CD14-positive monocyte (primary cell): ENCODE data around the gene HNRNPLL. TPM values are rescaled to one million over a fixed set of nuclear protein-coding genes. Genes with fewer than 3 reads are reported as not detected.

Source experiments
- DNase-seq, 3 donors: peaks; one replicate each; pipeline ENCODE4 v3.0.0-alpha.2; 2011 to 2022
- H2AFZ ChIP-seq: 2 replicates; pipeline ENCODE4 v1.6.0; 2012; ENCODE audit warnings: mild to moderate bottlenecking, low read depth, low read length, inconsistent platforms; ENCODE audit not compliant: insufficient read depth, poor library complexity, severe bottlenecking
- H3K27ac ChIP-seq, 2 donors: 1 replicate in 1 of 2; 2 replicates in 1 of 2; pipeline ENCODE4 v1.5.1; 2012 to 2013; ENCODE audit warnings: low read length in 2 of 2, control low read depth in 1 of 2, inconsistent platforms in 1 of 2, low read depth in 1 of 2, mild to moderate bottlenecking in 1 of 2
- H3K27me3 ChIP-seq, 2 donors: one replicate each; pipeline versions ENCODE4 v1.6.0 to v1.6.1; 2011 to 2013; ENCODE audit warnings: low read length in 2 of 2; ENCODE audit not compliant: control insufficient read depth in 2 of 2, insufficient read depth in 2 of 2
- H3K36me3 ChIP-seq, 2 donors: replicated peaks in 1 of 2; 1 replicate in 1 of 2; 2 replicates in 1 of 2; pipeline versions ENCODE4 v1.5.1 to v1.6.1; 2012 to 2013; ENCODE audit warnings: low read length in 2 of 2, control low read depth in 1 of 2, inconsistent platforms in 1 of 2, mild to moderate bottlenecking in 1 of 2; ENCODE audit not compliant: insufficient read depth in 2 of 2, control insufficient read depth in 1 of 2
- H3K4me1 ChIP-seq, 2 donors: 1 replicate in 1 of 2; 2 replicates in 1 of 2; pipeline versions ENCODE4 v1.5.1 to v1.6.1; 2012 to 2013; ENCODE audit warnings: low read length in 2 of 2, control low read depth in 1 of 2, inconsistent platforms in 1 of 2, mild to moderate bottlenecking in 1 of 2, moderate library complexity in 1 of 2; ENCODE audit not compliant: insufficient read depth in 2 of 2, control insufficient read depth in 1 of 2
- H3K4me2 ChIP-seq: replicated peaks from 2 replicates; pipeline ENCODE3; 2012; ENCODE audit warnings: low read length, moderate library complexity, mild to moderate bottlenecking; ENCODE audit not compliant: poor library complexity, severe bottlenecking; ENCODE audit errors: extremely low read depth
- H3K4me3 ChIP-seq, 3 experiments: fragments of 200-600 bp in 1 of 3; sonication (generic) in 1 of 3; replicated peaks in 1 of 3; 1 replicate in 2 of 3; 2 replicates in 1 of 3; pipeline ENCODE4 v1.5.1; 2011 to 2013; ENCODE audit warnings: low read length in 3 of 3, mild to moderate bottlenecking in 3 of 3, control low read depth in 2 of 3, low read depth in 2 of 3, inconsistent platforms in 1 of 3, moderate library complexity in 1 of 3
- H3K79me2 ChIP-seq: 2 replicates; pipeline ENCODE4 v1.6.0; 2012; ENCODE audit warnings: mild to moderate bottlenecking, control low read depth, inconsistent platforms, low read length, moderate library complexity; ENCODE audit not compliant: insufficient read depth
- H3K9ac ChIP-seq: 2 replicates; pipeline ENCODE4 v1.6.0; 2017; ENCODE audit warnings: low read length, mild to moderate bottlenecking; ENCODE audit not compliant: insufficient read depth, poor library complexity, severe bottlenecking
- H3K9me3 ChIP-seq, 2 donors: replicated peaks in 1 of 2; 1 replicate in 1 of 2; 2 replicates in 1 of 2; pipeline versions ENCODE4 v1.5.1 to v1.6.1; 2012 to 2013; ENCODE audit warnings: low read length in 2 of 2, control low read depth in 1 of 2; ENCODE audit not compliant: control insufficient read depth in 1 of 2, insufficient read depth in 1 of 2
- H4K20me1 ChIP-seq: 2 replicates; pipeline ENCODE4 v1.6.0; 2012; ENCODE audit warnings: mild to moderate bottlenecking, low read length, control low read depth, moderate library complexity; ENCODE audit not compliant: insufficient read depth
- H3K27ac Mint-ChIP-seq, 7 donors: one replicate each; pipeline ENCODE4 v1.8.0; 2020; ENCODE audit warnings: mild to moderate bottlenecking in 7 of 7, mixed read lengths in 7 of 7, moderate library complexity in 6 of 7, inconsistent platforms in 2 of 7
- H3K27me3 Mint-ChIP-seq, 3 donors: one replicate each; pipeline ENCODE4 v1.8.0; 2021 to 2022; ENCODE audit warnings: low read depth in 3 of 3, mild to moderate bottlenecking in 3 of 3, mixed read lengths in 3 of 3, moderate library complexity in 3 of 3, inconsistent platforms in 1 of 3
- H3K36me3 Mint-ChIP-seq, 2 donors: one replicate each; pipeline ENCODE4 v1.8.0; 2020; ENCODE audit warnings: mixed read lengths in 2 of 2, inconsistent platforms in 1 of 2, mild to moderate bottlenecking in 1 of 2
- H3K4me1 Mint-ChIP-seq: one replicate; pipeline ENCODE4 v1.8.0; 2020; ENCODE audit warnings: mild to moderate bottlenecking, mixed read lengths
- H3K4me3 Mint-ChIP-seq, 2 donors: one replicate each; pipeline ENCODE4 v1.8.0; 2020; ENCODE audit warnings: mild to moderate bottlenecking in 2 of 2, mixed read lengths in 2 of 2, moderate library complexity in 1 of 2
- H3K9me3 Mint-ChIP-seq, 7 donors: one replicate each; pipeline ENCODE4 v1.8.0; 2020 to 2022; ENCODE audit warnings: mixed read lengths in 7 of 7, mild to moderate bottlenecking in 6 of 7, moderate library complexity in 6 of 7, inconsistent platforms in 2 of 7
- WGBS: methylation state at CpG from one replicate; pipeline ENCODE4 v1.1.5; 2013; ENCODE audit warnings: missing lambda C conversion rate; ENCODE audit not compliant: insufficient coverage; 5-methylcytosine and 5-hydroxymethylcytosine counted together
- intact Hi-C, 2 donors: fragments of 100-400 bp; cut with micrococcal nuclease; formaldehyde crosslinking; loops; one replicate each; pipeline versions ENCODE4 v1.15.0 to v1.15.1; 2023
- polyA plus RNA-seq, 3 donors: library from polyadenylated mRNA; depleted of rRNA in 1 of 3; unstranded in 2 of 3; stranded (reverse) in 1 of 3; fragments of 300-500 nt in 2 of 3; fragments of >200 nt in 1 of 3; fragmentation: Illumina TruSeq in 2 of 3; gene quantifications; 1 replicate in 2 of 3; 2 replicates in 1 of 3; pipeline ENCODE4 v1.2.3, GENCODE V29; 2012 to 2021
- TF ChIP-seq, protein P1 (sequence below): fragments of 200-600 bp; IDR thresholded peaks from one replicate; pipeline ENCODE4 v1.8.0; 2022; ENCODE audit warnings: antibody characterized with exemption, mild to moderate bottlenecking

HNRNPLL gene
- polyA plus RNA-seq, 3 donors = 12.4 to 16.8 (median 13.8) TPM

- H3K9me3 Mint-ChIP-seq = peaks cover 0 to 2% (median 0%) of the 10 kb centered on the region in 7 donors
- Histone ChIP-seq H3K27me3 (no peaks in the 10 kb centered on the region), H4K20me1 (no peaks in the 10 kb centered on the region), H3K4me3 (no peak overlapping the region), H3K4me2 (no peak overlapping the region), H3K4me1 (peaks cover 12 to 16% of the 10 kb centered on the region in 2 donors), H3K9ac (no peak overlapping the region), H3K9me3 (no peaks in the 10 kb centered on the region), H2AFZ (no peak overlapping the region), H3K79me2 (no peaks in the 10 kb centered on the region), H3K36me3 (no peaks in the 10 kb centered on the region), H3K27ac (no peak overlapping the region)
- H3K27ac Mint-ChIP-seq = peak overlapping the region in 1 of 7 donors; percentile 30
- no peak overlapping the region for H3K4me3 Mint-ChIP-seq
- H3K36me3 Mint-ChIP-seq = peaks cover 6 to 11% of the 10 kb centered on the region in 2 donors
- WGBS = no CpG with 5 or more reads among the region's 2 CpGs
- intact Hi-C loops = no loop called here
- H3K27me3 Mint-ChIP-seq = peaks cover 0 to 5% (median 3%) of the 10 kb centered on the region in 3 donors
- no peak for DNase-seq
- peaks cover 21% of the 10 kb centered on the region for H3K4me1 Mint-ChIP-seq
- TF ChIP-seq, protein P1, sequence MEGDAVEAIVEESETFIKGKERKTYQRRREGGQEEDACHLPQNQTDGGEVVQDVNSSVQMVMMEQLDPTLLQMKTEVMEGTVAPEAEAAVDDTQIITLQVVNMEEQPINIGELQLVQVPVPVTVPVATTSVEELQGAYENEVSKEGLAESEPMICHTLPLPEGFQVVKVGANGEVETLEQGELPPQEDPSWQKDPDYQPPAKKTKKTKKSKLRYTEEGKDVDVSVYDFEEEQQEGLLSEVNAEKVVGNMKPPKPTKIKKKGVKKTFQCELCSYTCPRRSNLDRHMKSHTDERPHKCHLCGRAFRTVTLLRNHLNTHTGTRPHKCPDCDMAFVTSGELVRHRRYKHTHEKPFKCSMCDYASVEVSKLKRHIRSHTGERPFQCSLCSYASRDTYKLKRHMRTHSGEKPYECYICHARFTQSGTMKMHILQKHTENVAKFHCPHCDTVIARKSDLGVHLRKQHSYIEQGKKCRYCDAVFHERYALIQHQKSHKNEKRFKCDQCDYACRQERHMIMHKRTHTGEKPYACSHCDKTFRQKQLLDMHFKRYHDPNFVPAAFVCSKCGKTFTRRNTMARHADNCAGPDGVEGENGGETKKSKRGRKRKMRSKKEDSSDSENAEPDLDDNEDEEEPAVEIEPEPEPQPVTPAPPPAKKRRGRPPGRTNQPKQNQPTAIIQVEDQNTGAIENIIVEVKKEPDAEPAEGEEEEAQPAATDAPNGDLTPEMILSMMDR = no peak
Observed at GRCh38 chr2:38552259-38552658, 50.5 kb downstream of the HNRNPLL start.

- WGBS = no CpG with 5 or more reads among the region's 2 CpGs
- H3K27ac Mint-ChIP-seq = peak overlapping the region in 1 of 7 donors; percentile 30
Observed at GRCh38 chr2:38551746-38552145, 51.0 kb downstream of the HNRNPLL start.

More at GRCh38 chr2:38551746-38552145, 51.0 kb downstream of the HNRNPLL start:
- Mint-ChIP-seq H3K27me3 (peaks cover 0 to 5% (median 2%) of the 10 kb centered on the region in 3 donors), H3K4me3 (no peak overlapping the region), H3K4me1 (peaks cover 21% of the 10 kb centered on the region), H3K36me3 (peaks cover 6 to 11% of the 10 kb centered on the region in 2 donors), H3K9me3 (peaks cover 0 to 3% (median 0%) of the 10 kb centered on the region in 7 donors)
- no peaks in the 10 kb centered on the region for H3K36me3 ChIP-seq
- H3K79me2 ChIP-seq = no peaks in the 10 kb centered on the region
- no peak overlapping the region for H3K27ac ChIP-seq
- H3K4me2 ChIP-seq = no peak overlapping the region
- H2AFZ ChIP-seq = no peak overlapping the region
- H3K9me3 ChIP-seq = peaks cover 0 to 3% of the 10 kb centered on the region in 2 donors
- intact Hi-C loops = no loop called here
- H3K4me3 ChIP-seq = no peak overlapping the region
- TF ChIP-seq, protein P1 = no peak
- no peak for DNase-seq
- H3K9ac ChIP-seq = no peak overlapping the region
- no peaks in the 10 kb centered on the region for H3K27me3 ChIP-seq
- peaks cover 12 to 14% of the 10 kb centered on the region in 2 donors for H3K4me1 ChIP-seq
- no peaks in the 10 kb centered on the region for H4K20me1 ChIP-seq
